Mesothelial cell of epicardium (in vitro differentiated cells): Measurements from ENCODE around the gene F12. TPM values are rescaled to one million over a fixed set of nuclear protein-coding genes. Genes with fewer than 3 reads are reported as not detected.

ENCODE experiments used
- DNase-seq, 2 experiments: peaks; one replicate each; pipeline ENCODE4 v3.0.0; 2021; ENCODE audit warnings: low spot score in 2 of 2; ENCODE audit not compliant: unreplicated experiment in 2 of 2
- H3K27ac Mint-ChIP-seq: 2 replicates; pipeline ENCODE4 v1.8.0; 2021; ENCODE audit warnings: mixed read lengths
- H3K27me3 Mint-ChIP-seq: 2 replicates; pipeline ENCODE4 v1.8.0; 2021; ENCODE audit warnings: low read depth, mixed read lengths
- H3K36me3 Mint-ChIP-seq: 2 replicates; pipeline ENCODE4 v1.8.0; 2021; ENCODE audit warnings: mixed read lengths
- H3K4me1 Mint-ChIP-seq: 2 replicates; pipeline ENCODE4 v1.8.0; 2021; ENCODE audit warnings: mixed read lengths
- H3K4me3 Mint-ChIP-seq: 2 replicates; pipeline ENCODE4 v1.8.0; 2021; ENCODE audit warnings: mild to moderate bottlenecking, moderate library complexity, mixed read lengths
- H3K9me3 Mint-ChIP-seq: 2 replicates; pipeline ENCODE4 v1.8.0; 2021; ENCODE audit warnings: mixed read lengths
- total RNA-seq: library from RNA; stranded (reverse); gene quantifications from 3 replicates; pipeline ENCODE4 v1.2.1, GENCODE V29; 2021
- TF ChIP-seq, protein P1 (sequence below): fragments of 200-600 bp; sonication (generic); IDR thresholded peaks from one replicate; pipeline ENCODE4 v1.5.0; 2021; ENCODE audit warnings: antibody characterized with exemption; ENCODE audit not compliant: unreplicated experiment

Gene F12
- total RNA-seq, 1 donor from 2014 or later, result 2.3 TPM

DNA sequence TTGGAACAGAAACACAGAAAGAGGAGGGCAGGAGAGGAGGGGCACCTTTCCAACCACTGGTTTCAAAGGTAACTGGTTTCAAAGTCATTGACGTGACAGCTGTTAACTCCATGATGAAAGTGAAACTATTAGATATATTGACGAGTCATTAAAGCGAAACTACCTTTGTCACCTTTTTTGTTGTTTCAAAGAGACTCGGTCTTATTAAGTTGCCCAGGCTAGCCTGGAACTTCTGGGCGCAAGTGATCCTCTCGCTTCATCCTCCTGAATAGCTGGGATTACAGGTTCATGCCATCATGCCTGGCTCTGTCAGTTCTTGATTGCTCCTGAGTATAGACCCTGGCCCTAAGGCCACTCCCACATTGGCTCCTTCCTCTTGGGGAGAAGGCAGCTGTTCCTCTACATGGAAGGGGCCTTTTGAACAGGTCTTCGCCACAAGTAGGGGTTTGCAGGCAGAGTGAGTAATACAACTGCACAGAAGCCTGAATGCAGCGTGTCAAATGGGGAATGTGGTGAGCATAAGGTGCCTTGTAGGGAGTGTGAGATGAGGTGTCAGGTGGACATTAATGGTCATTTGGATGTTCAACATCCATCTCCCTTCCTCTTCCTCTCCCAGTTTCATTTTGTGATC, 3.4 kb upstream of the F12 start:
- Mint-ChIP-seq H3K36me3 (no peaks in the 10 kb centered on the region), H3K27me3 (peaks cover 41% of the 10 kb centered on the region), H3K4me3 (no peak overlapping the region), H3K4me1 (no peaks in the 10 kb centered on the region), H3K27ac (no peak overlapping the region), H3K9me3 (no peaks in the 10 kb centered on the region)
- DNase-seq, result no peak
- TF ChIP-seq, protein P1, sequence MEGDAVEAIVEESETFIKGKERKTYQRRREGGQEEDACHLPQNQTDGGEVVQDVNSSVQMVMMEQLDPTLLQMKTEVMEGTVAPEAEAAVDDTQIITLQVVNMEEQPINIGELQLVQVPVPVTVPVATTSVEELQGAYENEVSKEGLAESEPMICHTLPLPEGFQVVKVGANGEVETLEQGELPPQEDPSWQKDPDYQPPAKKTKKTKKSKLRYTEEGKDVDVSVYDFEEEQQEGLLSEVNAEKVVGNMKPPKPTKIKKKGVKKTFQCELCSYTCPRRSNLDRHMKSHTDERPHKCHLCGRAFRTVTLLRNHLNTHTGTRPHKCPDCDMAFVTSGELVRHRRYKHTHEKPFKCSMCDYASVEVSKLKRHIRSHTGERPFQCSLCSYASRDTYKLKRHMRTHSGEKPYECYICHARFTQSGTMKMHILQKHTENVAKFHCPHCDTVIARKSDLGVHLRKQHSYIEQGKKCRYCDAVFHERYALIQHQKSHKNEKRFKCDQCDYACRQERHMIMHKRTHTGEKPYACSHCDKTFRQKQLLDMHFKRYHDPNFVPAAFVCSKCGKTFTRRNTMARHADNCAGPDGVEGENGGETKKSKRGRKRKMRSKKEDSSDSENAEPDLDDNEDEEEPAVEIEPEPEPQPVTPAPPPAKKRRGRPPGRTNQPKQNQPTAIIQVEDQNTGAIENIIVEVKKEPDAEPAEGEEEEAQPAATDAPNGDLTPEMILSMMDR, result no peak

DNA sequence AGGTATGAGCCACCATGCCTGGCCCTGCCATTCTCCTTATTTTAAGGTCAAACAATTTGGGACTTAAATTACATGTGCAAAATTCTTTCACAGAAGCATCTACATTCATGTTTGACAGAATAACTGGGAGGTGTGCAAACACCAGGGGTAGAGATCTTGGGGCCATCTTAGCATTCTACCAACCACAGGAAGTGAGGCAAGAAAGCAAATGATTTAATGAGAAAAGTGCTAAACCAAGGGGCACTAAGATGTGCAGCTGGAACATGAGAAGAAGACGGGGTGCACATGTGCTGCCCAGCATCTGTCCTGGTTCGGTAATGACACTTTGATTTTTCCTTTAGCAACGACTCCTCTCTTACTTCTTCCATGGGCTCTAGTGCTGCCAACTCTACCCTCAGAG, 1.2 kb upstream of the F12 start:
- peaks cover 61% of the 10 kb centered on the region for H3K27me3 Mint-ChIP-seq
- no peaks in the 10 kb centered on the region for H3K9me3 Mint-ChIP-seq
- H3K36me3 Mint-ChIP-seq, result no peaks in the 10 kb centered on the region
- no peaks in the 10 kb centered on the region for H3K4me1 Mint-ChIP-seq
- no peak overlapping the region for H3K27ac Mint-ChIP-seq
- DNase-seq, result no peak
- no peak overlapping the region for H3K4me3 Mint-ChIP-seq
- TF ChIP-seq, protein P1, result no peak

DNA sequence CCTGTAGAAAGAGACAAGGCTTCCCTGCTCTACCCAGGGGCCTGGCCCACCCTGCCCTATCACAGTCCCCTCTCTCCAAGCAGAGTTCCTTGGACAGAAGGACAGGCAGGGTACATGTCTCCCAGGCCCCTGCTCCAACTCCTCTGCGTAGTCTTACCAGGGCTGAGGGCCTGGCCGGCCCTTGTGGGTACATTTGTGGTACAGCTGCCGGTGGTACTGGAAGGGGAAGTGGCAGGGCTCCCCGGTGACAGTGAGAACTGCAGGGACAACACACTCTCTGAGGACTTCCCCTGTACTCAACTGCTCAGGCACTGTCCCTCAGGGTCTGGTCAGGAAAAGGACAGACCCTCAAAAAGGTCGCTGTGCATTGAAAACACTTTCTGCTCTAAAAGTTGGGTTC, 3.6 kb downstream of the F12 start:
- H3K36me3 Mint-ChIP-seq, result no peaks in the 10 kb centered on the region
- no peaks in the 10 kb centered on the region for H3K9me3 Mint-ChIP-seq
- peaks cover 16% of the 10 kb centered on the region for H3K4me1 Mint-ChIP-seq
- no peak overlapping the region for H3K27ac Mint-ChIP-seq
- TF ChIP-seq, protein P1, result no peak
- no peak for DNase-seq
- peaks cover 75% of the 10 kb centered on the region for H3K27me3 Mint-ChIP-seq
- H3K4me3 Mint-ChIP-seq, result no peak overlapping the region

DNA sequence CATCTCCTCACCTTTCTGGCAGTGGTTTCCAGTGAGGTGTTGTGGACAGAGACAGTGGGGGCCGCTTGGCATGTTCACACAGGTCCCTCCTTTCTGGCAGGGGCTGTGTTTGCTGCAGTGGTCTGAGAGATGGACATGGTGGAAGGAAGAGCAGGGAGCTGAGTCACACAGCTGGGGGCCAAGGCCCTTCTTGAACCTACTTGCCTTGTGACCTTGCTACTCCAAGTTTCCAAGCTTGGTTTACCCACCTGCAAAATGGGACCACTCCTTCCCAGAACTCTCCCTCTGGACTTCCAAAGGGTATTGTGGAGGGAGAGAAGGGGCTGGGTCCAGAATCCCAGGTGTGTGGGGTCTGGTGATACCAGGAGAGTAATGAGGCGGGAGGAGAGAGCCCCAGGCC, 4.1 kb downstream of the F12 start:
- Mint-ChIP-seq H3K27me3 (peaks cover 75% of the 10 kb centered on the region), H3K36me3 (no peaks in the 10 kb centered on the region), H3K4me1 (peaks cover 16% of the 10 kb centered on the region), H3K9me3 (no peaks in the 10 kb centered on the region), H3K27ac (no peak overlapping the region), H3K4me3 (peak overlapping the region; percentile 71)
- DNase-seq, result no peak
- TF ChIP-seq, protein P1, result no peak

DNA sequence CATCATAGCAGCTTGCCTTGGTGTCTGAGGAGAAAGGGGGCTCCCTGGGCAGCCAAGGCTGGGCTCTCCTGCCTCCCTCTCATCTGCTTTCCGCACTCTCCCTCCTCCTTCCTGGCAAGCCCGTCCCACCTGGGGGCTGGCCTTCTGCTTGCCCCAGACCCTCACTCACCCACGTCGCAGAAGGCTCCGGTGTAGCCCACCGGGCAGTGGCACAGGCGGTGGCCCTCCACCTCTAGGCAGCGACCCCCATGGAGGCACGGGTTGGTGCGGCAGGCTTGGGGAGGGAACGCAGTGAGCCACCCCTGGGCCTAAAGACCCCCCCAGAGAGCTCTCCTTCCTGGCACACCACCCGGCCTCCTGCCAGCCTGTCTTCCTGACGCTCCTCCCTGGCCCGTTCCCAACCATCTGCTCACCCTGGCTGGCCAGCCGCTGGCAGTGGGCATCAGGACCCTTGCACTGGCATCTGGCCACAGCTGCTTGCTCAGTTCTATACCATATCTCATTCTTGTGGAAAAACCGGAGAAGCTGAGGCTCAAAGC, 4.7 kb downstream of the F12 start:
- Mint-ChIP-seq H3K4me3 (peak overlapping the region; percentile 71), H3K4me1 (peaks cover 16% of the 10 kb centered on the region), H3K36me3 (no peaks in the 10 kb centered on the region), H3K27ac (no peak overlapping the region), H3K27me3 (peaks cover 75% of the 10 kb centered on the region), H3K9me3 (no peaks in the 10 kb centered on the region)
- DNase-seq, result no peak
- TF ChIP-seq, protein P1, result no peak
